Kidney tubule cell (primary cell): ENCODE measurements around the gene THRB.

Experiments
- DNase-seq: peaks from one replicate; pipeline ENCODE4 v3.0.0-alpha.2; 2018; ENCODE audit warnings: low spot score

THRB gene

DNA sequence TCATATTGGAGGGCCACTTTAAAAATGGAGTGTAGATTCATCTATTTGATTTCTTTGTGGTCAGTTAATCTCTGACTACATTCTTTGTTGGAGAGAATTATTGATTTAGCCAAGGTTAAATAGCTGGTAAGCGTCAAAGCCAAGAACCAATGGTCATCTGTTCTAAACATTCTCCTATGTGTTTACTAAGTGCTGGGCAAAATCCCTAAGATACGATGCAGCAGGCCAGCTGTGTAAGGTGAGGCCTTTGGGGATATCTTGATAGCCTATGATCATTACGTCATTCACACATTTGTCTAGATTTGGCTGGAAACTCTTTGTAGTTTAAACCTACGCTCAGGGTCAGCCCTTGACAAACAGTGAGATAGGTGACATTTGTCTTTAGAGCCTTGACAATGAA is 313.4 kb downstream of the THRB start:
- no peak for DNase-seq

- DNase-seq = no peak
Observed at GRCh38 chr3:24180616-24181015, 314.0 kb downstream of the THRB start.

- no peak for DNase-seq
Observed at GRCh38 chr3:24177201-24177600, 317.4 kb downstream of the THRB start.

DNA sequence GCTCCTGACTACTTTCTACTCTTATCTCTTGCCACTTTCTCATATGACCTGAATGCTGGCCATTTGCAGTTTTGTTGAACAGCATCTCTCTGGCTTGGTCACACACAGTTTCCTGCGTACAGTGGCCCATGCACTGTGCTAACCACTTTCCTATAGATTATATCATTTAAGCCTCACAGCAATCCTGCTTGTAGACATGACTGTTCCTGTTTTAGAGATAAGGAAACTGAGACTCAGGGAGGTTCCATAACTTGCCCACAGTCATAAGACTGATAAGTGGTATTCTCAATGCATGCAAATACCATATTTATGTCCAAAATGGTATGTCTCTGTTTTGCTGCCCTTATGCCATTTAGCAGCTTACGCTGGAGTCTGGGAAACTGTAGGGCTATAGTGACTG is 320.0 kb downstream of the THRB start:
- no peak for DNase-seq

GRCh38 chr3:24168977-24169376 is 325.7 kb downstream of the THRB start:
- no peak for DNase-seq

- no peak for DNase-seq
Observed at GRCh38 chr3:24167429-24167828, 327.2 kb downstream of the THRB start.

- DNase-seq = no peak
Observed at GRCh38 chr3:24166515-24166914, 328.1 kb downstream of the THRB start.

GRCh38 chr3:24165603-24165982 is 329.1 kb downstream of the THRB start:
- no peak for DNase-seq

- DNase-seq = no peak
Observed at GRCh38 chr3:24164967-24165602, 329.6 kb downstream of the THRB start.

GRCh38 chr3:24162929-24163328 is 331.7 kb downstream of the THRB start:
- no peak for DNase-seq

DNA sequence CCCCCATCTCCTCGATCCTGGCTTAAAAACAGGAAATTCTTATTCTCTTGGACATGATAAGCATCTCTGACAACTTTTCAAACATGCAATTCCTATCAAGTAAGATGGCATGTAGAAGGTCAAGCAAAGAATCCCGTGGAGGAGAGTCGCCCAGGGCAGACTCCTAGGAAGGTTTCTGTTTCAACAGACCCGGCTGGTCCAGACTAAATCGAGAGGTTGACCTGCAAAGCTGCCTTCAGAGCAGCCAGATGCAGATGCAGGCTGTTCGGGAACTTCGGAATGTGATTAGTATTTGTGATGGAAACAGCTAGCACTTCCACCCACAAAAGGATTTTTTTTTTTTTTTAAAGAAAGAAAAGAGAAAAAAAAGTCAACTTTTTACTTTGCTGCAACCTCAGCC is 332.8 kb downstream of the THRB start:
- no peak for DNase-seq

GRCh38 chr3:24160424-24161095 is 334.1 kb downstream of the THRB start:
- DNase-seq = no peak

- peak; percentile 22 for DNase-seq
Observed at GRCh38 chr3:24158761-24159454, 335.7 kb downstream of the THRB start.

DNA sequence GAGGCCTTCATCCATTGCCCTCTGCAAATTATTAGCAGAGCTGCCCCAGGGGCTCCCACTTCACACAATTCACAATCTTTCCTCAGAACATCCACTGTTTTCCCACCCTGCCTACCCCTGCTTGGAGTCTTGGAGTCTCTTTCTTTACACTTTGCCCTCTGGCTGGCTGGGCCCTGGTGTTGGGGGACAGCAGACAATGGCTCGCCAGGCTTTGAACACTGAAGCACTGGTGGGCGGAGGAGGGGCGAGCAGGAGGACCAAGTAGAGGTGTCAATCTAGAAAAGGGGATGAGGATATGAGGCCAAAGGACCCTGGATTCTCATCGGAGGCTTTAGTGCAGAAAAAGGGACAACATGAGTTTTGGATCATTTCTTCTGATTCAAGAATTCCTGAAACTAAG is 337.5 kb downstream of the THRB start:
- DNase-seq = no peak

- peak; percentile 94 for DNase-seq
Observed at GRCh38 chr3:24156466-24156865, 338.2 kb downstream of the THRB start.

DNA sequence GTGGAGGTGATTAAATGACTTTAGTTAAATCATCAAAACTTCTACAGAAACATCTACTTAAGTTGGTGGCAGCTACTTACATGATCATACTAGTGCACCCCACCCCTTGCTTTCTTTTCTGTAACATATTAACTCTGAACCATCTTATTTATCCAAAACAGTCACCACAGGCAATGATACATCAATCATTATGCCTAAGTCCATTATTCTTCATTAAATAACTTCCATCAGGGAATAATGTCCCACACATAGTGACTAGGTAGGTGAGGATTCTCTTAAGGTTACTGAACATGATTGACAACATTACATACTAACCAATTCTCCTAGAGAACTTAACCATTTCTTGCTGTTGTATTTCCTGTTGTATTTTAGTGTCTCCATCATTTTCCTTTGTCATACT is 339.4 kb downstream of the THRB start:
- DNase-seq = peak; percentile 62

GRCh38 chr3:24154781-24155180 is 339.9 kb downstream of the THRB start:
- no peak for DNase-seq

DNA sequence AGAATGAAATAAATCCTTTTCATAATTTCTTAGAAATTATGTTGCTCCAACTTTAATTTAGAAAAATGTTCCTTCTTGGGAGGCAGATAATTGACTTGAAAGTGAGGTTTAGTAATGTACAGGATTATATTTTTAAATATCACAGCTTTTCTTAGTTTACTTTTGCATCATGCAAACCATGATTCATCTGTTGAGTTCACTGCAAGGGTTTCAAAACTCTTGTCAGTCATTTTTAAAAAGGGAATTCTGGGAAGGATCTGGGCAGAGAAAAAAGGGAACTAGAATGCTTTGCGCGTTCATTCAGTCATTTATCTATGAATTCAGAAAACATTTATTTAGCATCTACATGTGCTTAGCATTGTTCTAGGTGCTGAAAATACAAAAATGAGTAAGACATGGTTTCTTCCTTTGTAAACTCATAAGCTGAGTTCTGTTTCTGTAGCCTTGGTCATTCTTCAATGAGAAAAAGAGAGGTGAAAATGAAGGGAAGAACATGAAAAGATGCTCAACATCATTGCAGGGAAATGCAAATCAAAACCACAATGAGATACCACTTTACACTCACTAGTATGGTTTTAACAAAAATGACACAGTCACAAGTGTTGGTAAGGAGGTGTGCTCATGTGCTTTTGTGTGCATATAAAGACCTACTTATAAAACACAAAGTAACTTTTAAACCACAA is 340.5 kb downstream of the THRB start:
- DNase-seq = no peak

DNA sequence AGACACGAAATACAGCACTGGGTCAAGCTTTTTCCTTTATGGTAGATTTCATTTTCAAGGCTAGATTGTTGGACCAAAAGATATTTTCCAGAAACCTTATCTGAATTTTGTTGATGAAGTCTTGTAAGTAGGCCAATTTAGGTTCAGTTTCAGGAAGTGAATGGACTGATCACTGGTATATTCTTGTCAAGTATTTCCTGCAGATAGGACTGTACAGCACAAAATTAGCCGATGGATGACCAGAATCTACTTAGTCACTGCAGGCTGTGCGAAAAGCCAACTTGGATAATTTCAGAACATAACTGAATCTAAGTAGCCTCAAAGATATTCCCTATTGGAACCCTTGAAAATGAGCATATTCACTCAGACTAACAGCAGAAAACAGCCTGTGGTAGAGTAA is 343.1 kb downstream of the THRB start:
- no peak for DNase-seq

DNA sequence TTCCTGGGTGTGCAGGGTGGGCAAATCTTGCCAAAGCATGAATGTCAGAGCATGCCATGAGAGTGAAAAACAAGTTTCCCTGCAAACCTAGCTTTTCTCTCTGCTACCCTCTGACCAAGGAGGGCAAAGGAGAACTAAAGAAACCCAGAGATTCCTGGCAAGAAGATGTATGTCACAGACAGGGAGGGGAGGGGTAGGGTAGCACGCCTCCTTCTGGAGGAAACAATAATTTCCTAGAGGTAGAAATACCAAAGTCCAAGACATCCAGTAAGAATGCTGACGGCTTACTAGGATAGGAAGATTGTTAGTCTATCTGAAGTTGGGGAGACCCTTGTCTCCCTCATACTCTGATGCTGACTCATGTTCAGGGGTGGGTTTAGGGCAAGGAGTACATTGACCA is 345.6 kb downstream of the THRB start:
- no peak for DNase-seq

- peak; percentile 59 for DNase-seq
Observed at GRCh38 chr3:24145981-24146822, 348.4 kb downstream of the THRB start.

DNA sequence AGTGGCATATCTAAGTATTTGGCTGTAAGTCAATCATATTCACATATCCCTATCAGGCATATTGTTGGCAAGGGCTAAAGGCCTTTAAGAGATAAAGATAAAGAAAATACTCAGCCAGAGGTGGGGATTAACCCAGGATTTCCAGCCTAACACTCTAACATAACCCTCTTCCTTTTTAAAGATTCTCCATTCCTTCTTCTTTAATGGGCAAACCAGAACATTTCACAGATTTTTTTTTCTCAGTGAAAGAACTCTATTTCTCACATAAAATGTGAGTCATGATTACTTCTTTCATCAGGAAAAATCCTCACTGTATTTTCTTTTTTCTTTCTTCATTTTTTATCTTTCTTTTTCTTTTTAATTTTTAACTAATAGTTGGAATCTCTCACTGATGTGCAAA is 349.2 kb downstream of the THRB start:
- no peak for DNase-seq
